LNCaP clone FGC (cell line): ENCODE data around the gene RPP14.

ENCODE experiments used
- DNase-seq: peaks from one replicate; pipeline ENCODE4 v3.0.0-alpha.2; 2011; ENCODE audit warnings: low read depth
- H3K4me3 ChIP-seq: 2 replicates; pipeline ENCODE4 v1.5.1; 2011; ENCODE audit warnings: mild to moderate bottlenecking, low read depth, low read length, control low read depth
- CTCF ChIP-seq: IDR thresholded peaks from 2 replicates; pipeline ENCODE4 v1.5.1; 2012; ENCODE audit warnings: mild to moderate bottlenecking; ENCODE audit not compliant: control insufficient read depth, insufficient read depth; ENCODE audit errors: extremely low read depth

Gene RPP14

DNA sequence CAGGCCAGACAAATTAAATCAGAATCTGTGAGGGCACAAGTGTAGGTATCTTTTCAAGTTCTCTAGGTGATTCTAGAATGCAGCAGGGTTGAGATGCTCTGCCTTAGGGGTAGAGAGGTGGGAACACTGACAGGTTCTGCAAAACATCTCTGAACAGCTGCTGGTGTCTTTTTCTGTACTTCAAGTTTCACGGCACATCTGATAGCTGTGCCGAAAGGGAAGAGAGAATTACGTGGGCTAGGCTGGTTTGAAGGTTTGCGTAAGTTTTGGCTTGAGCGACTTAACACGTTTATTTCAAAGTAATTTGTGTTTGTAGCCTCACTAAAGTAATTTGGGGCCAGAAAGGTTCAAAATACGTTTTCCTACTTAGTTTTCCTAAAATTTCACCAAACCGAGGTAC is 49.1 kb downstream of the RPP14 start:
- TF ChIP-seq CTCF: no peak
- H3K4me3 ChIP-seq: no peak overlapping the region
- DNase-seq: no peak

DNA sequence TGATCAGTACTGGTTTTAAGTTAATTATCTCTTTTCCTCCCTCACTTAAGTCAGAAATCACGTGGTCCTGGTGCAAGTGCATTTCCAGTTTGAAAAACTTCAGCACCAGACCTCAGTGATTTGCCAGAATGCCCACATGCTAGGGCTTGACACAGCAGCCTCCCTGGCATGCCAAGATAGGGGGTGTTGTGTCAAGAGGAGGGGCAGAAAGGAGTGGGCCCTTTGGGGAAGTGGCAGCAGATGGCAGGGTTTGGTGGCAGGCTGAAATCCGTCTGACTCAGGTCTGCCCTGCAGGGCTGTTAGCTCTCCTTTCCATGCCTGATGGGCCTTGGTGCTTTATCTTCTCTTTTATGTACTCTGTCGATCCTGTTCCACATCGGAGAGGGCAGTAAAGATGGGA is 50.0 kb downstream of the RPP14 start:
- no peak for TF ChIP-seq CTCF
- H3K4me3 ChIP-seq: no peak overlapping the region
- DNase-seq: no peak

- no peak for TF ChIP-seq CTCF
- H3K4me3 ChIP-seq: no peak overlapping the region
- no peak for DNase-seq
Observed at GRCh38 chr3:58357402-58357801, 51.4 kb downstream of the RPP14 start.

GRCh38 chr3:58358092-58358491 is 52.0 kb downstream of the RPP14 start:
- no peak overlapping the region for H3K4me3 ChIP-seq
- no peak for TF ChIP-seq CTCF
- no peak for DNase-seq

DNA sequence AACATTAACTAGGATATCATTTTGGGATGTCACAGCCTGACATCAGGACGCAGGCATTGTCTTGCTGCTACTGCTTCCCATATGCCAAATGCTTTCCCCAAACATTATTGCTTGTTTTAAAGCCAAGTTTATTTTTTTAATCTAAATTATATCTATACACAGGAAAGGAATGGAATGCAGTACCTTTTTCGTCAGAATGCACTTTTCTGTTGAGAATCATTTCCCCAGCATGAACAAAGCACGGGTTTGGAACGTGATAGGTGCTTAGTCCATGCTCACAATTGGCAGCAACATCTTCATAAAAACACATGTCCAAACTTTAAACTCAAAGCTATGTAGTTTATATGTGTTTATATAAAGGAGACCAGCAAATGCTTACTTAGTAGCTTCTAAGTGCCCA is 52.8 kb downstream of the RPP14 start:
- no peak overlapping the region for H3K4me3 ChIP-seq
- no peak for TF ChIP-seq CTCF
- no peak for DNase-seq

DNA sequence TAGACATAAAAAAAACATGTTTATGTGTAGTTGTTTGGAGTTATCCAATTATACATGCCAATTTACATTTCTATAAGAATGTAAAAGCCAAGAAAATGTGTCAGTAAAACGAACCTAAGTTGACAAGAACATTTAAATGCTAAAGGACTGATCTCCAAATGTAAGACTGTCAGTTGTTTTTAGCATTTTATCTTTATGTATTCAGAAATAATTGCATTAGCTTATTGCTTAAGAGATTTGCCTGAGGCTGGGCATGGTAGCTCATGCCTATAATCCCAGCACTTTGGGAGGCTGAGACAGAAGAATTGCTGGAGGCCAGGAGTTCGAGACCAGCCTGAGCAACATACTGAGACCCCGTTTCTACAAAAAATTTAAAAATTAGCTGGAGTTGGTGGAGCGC is 53.6 kb downstream of the RPP14 start:
- no peak overlapping the region for H3K4me3 ChIP-seq
- no peak for DNase-seq
- TF ChIP-seq CTCF: no peak

DNA sequence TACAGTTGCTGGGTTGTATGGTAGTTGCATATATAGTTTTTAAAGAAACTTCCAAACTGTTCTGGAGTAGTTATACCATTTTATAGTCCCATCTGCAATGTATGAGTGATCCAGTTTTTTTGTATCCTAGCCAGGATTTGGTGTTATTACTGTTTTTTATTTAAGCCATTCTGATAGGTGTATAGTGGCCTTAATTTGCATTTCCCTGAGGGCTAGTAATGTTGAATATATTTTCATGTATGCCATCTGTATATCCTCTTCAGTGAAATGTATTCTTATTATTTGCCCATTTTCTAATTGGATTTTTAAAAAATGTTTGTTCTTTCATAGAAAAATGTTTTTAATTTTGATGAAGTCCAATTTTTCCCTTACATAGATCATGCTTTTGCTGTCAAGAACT is 55.8 kb downstream of the RPP14 start:
- no peak for DNase-seq
- H3K4me3 ChIP-seq: no peak overlapping the region
- no peak for TF ChIP-seq CTCF
